IMR-90 (cell line): ENCODE measurements around the gene CACNG7. TPM values are rescaled to one million over a fixed set of nuclear protein-coding genes. Genes with fewer than 3 reads are reported as not detected.

ENCODE experiments used
- ATAC-seq: fragments of 200-7000 bp; cut with Tn5 transposase; 2 replicates; pipeline ENCODE4 v1.9.1; 2020; ENCODE audit warnings: low read depth, mild to moderate bottlenecking, moderate library complexity
- BruUV-seq: library from RNA; stranded (reverse); fragments of 400-500 nt; replicated peaks from 2 replicates; lab custom pipeline; 2021; lab: Mats Ljungman, UMichigan
- CTCF ChIA-PET: fragments of 300-600 bp; formaldehyde crosslinking; extraction: SDS; loops from one replicate; lab custom pipeline; 2021; ENCODE audit warnings: antibody characterized with exemption; lab: Yijun Ruan, JAX
- POLR2A ChIA-PET: fragments of 300-600 bp; sonication (Branson Sonifier 250); formaldehyde crosslinking; loops from one replicate; lab custom pipeline; 2022; ENCODE audit warnings: antibody characterized with exemption; ENCODE audit not compliant: unreplicated experiment; lab: Charles Lee
- DNase-seq: peaks from one replicate; pipeline ENCODE4 v3.0.0; 2013
- H2AFZ ChIP-seq: replicated peaks from 2 replicates; pipeline ENCODE3; 2013; ENCODE audit warnings: low read length, mild to moderate bottlenecking; ENCODE audit not compliant: poor library complexity
- H2AK5ac ChIP-seq: 2 replicates; pipeline ENCODE4 v1.6.1; 2013; ENCODE audit warnings: low read depth, low read length, inconsistent platforms
- H2AK9ac ChIP-seq: replicated peaks from 2 replicates; pipeline ENCODE3; 2013; ENCODE audit warnings: mild to moderate bottlenecking, low read depth, low read length, moderate library complexity; ENCODE audit not compliant: poor library complexity
- H2BK120ac ChIP-seq: 2 replicates; pipeline ENCODE4 v1.6.1; 2013; ENCODE audit warnings: low read depth, low read length, inconsistent platforms
- H2BK15ac ChIP-seq: 3 replicates; pipeline ENCODE4 v1.6.1; 2013; ENCODE audit warnings: low read depth, low read length, inconsistent platforms
- H2BK20ac ChIP-seq: 2 replicates; pipeline ENCODE4 v1.6.1; 2013; ENCODE audit warnings: low read depth, mild to moderate bottlenecking, inconsistent platforms, low read length, moderate library complexity
- H2BK5ac ChIP-seq: 2 replicates; pipeline ENCODE4 v1.6.1; 2013; ENCODE audit warnings: mild to moderate bottlenecking, low read depth, low read length, inconsistent platforms; ENCODE audit not compliant: poor library complexity, severe bottlenecking
- H3K14ac ChIP-seq: replicated peaks from 2 replicates; pipeline ENCODE4 v1.6.1; 2013; ENCODE audit warnings: low read depth, low read length, inconsistent platforms
- H3K18ac ChIP-seq: 2 replicates; pipeline ENCODE4 v1.6.1; 2013; ENCODE audit warnings: low read depth, low read length, control low read depth
- H3K23ac ChIP-seq: 2 replicates; pipeline ENCODE4 v1.6.1; 2013; ENCODE audit warnings: low read depth, low read length, inconsistent platforms
- H3K27ac ChIP-seq: 2 replicates; pipeline ENCODE4 v1.5.1; 2013; ENCODE audit warnings: mild to moderate bottlenecking, control low read depth, low read length; ENCODE audit not compliant: insufficient read depth
- H3K27me3 ChIP-seq: 2 replicates; pipeline ENCODE4 v1.6.1; 2013; ENCODE audit warnings: low read length; ENCODE audit not compliant: control insufficient read depth, insufficient read depth
- H3K36me3 ChIP-seq: 2 replicates; pipeline ENCODE4 v1.6.1; 2013; ENCODE audit warnings: low read length, mixed read lengths; ENCODE audit not compliant: control insufficient read depth, insufficient read depth
- H3K4ac ChIP-seq: 2 replicates; pipeline ENCODE4 v1.6.1; 2013; ENCODE audit warnings: low read depth, low read length, inconsistent platforms
- H3K4me1 ChIP-seq: 2 replicates; pipeline ENCODE4 v1.6.1; 2013; ENCODE audit warnings: low read length, mixed read lengths; ENCODE audit not compliant: control insufficient read depth, insufficient read depth
- H3K4me2 ChIP-seq: 2 replicates; pipeline ENCODE4 v1.6.1; 2013; ENCODE audit warnings: low read depth, mild to moderate bottlenecking, control low read depth, low read length, moderate library complexity
- H3K4me3 ChIP-seq: 2 replicates; pipeline ENCODE4 v1.5.1; 2013; ENCODE audit warnings: low read depth, mild to moderate bottlenecking, control low read depth, low read length, moderate library complexity; ENCODE audit not compliant: insufficient read depth
- H3K56ac ChIP-seq: 2 replicates; pipeline ENCODE4 v1.6.1; 2013; ENCODE audit warnings: low read length, inconsistent platforms; ENCODE audit not compliant: insufficient read depth; ENCODE audit errors: extremely low read depth
- H3K79me1 ChIP-seq, 2 experiments: 2 replicates each; pipeline ENCODE4 v1.6.1; 2013; ENCODE audit warnings: low read length in 2 of 2, inconsistent platforms in 1 of 2, low read depth in 1 of 2
- H3K9ac ChIP-seq: 2 replicates; pipeline ENCODE4 v1.6.1; 2013; ENCODE audit warnings: low read depth, low read length, control low read depth
- H3K9me1 ChIP-seq: 2 replicates; pipeline ENCODE4 v1.6.1; 2013; ENCODE audit warnings: low read length, inconsistent platforms; ENCODE audit not compliant: insufficient read depth
- H3K9me3 ChIP-seq: 2 replicates; pipeline ENCODE4 v1.6.1; 2013; ENCODE audit warnings: low read length; ENCODE audit not compliant: control insufficient read depth, insufficient read depth
- H4K20me1 ChIP-seq: 2 replicates; pipeline ENCODE4 v1.6.1; 2013; ENCODE audit warnings: low read length, inconsistent platforms; ENCODE audit not compliant: insufficient read depth
- H4K5ac ChIP-seq: 2 replicates; pipeline ENCODE4 v1.6.1; 2013; ENCODE audit warnings: mild to moderate bottlenecking, low read depth, low read length, control low read depth
- H4K8ac ChIP-seq, 2 experiments: 2 replicates each; pipeline ENCODE4 v1.6.1; 2013; ENCODE audit warnings: low read depth in 2 of 2, low read length in 2 of 2, control low read depth in 1 of 2, inconsistent platforms in 1 of 2
- H4K91ac ChIP-seq: 2 replicates; pipeline ENCODE4 v1.6.1; 2013; ENCODE audit warnings: low read depth, low read length, inconsistent platforms; ENCODE audit not compliant: insufficient read depth
- BHLHE40 ChIP-seq: fragments of 150-350 bp; IDR thresholded peaks from 2 replicates; pipeline ENCODE4 v1.6.1; 2016; ENCODE audit warnings: mild to moderate bottlenecking, low read depth, low read length
- CEBPB ChIP-seq: IDR thresholded peaks from 2 replicates; pipeline ENCODE4 v1.6.1; 2012; ENCODE audit warnings: low read depth, low read length, improper control_type of control experiment
- CHD1 ChIP-seq: IDR thresholded peaks from 2 replicates; pipeline ENCODE4 v1.6.1; 2012; ENCODE audit warnings: low read depth, low read length, improper control_type of control experiment
- CTCF ChIP-seq: conservative IDR thresholded peaks from 2 replicates; pipeline ENCODE4 v1.5.1; 2012; ENCODE audit warnings: mild to moderate bottlenecking, low read depth, low read length, improper control_type of control experiment
- ELK1 ChIP-seq: fragments of 150-350 bp; IDR thresholded peaks from 2 replicates; pipeline ENCODE4 v1.6.1; 2016; ENCODE audit warnings: low read depth, mild to moderate bottlenecking, low read length, moderate library complexity, borderline replicate concordance
- FOS ChIP-seq: fragments of 150-350 bp; IDR thresholded peaks from 2 replicates; pipeline ENCODE4 v1.6.1; 2016; ENCODE audit warnings: low read depth, low read length
- MAFK ChIP-seq: IDR thresholded peaks from 2 replicates; pipeline ENCODE4 v1.6.1; 2012; ENCODE audit warnings: low read depth, low read length, improper control_type of control experiment
- MAZ ChIP-seq: IDR thresholded peaks from 2 replicates; pipeline ENCODE4 v1.6.1; 2012; ENCODE audit warnings: low read depth, mild to moderate bottlenecking, low read length, improper control_type of control experiment, moderate library complexity, borderline replicate concordance
- NFE2L2 ChIP-seq: fragments of 150-350 bp; IDR thresholded peaks from 2 replicates; pipeline ENCODE4 v1.6.1; 2016; ENCODE audit warnings: low read depth, mild to moderate bottlenecking, low read length
- RAD21 ChIP-seq: IDR thresholded peaks from 2 replicates; pipeline ENCODE4 v1.6.1; 2012; ENCODE audit warnings: low read length, improper control_type of control experiment
- RCOR1 ChIP-seq: IDR thresholded peaks from 2 replicates; pipeline ENCODE4 v1.6.1; 2012; ENCODE audit warnings: mild to moderate bottlenecking, low read length, improper control_type of control experiment; ENCODE audit not compliant: insufficient replicate concordance
- RFX5 ChIP-seq: IDR thresholded peaks from 2 replicates; pipeline ENCODE4 v1.8.0; 2012; ENCODE audit warnings: low read depth, mild to moderate bottlenecking, low read length, moderate library complexity
- SMC3 ChIP-seq: fragments of 150-350 bp; IDR thresholded peaks from 2 replicates; pipeline ENCODE4 v1.6.1; 2016; ENCODE audit warnings: low read depth, mild to moderate bottlenecking, antibody characterized with exemption, low read length, moderate library complexity
- WGBS, 2 experiments: methylation state at CpG; one replicate each; pipeline versions ENCODE4 v1.1.5 to v1.1.7; 2013; ENCODE audit warnings: missing lambda C conversion rate in 2 of 2; ENCODE audit not compliant: insufficient read length in 1 of 2; ENCODE audit errors: extremely low coverage in 2 of 2; 5-methylcytosine and 5-hydroxymethylcytosine counted together
- dilution Hi-C: fragments of 300-500 bp; cut with HindIII; formaldehyde crosslinking; loops from one replicate; pipeline ENCODE4 v1.14.3; 2018; ENCODE audit warnings: low sequenced_read_pairs; ENCODE audit not compliant: unreplicated experiment
- in situ Hi-C: fragments of 300-500 bp; cut with MboI; formaldehyde crosslinking; loops from 3 replicates; pipeline ENCODE4 v1.14.3; 2019; ENCODE audit warnings: low sequenced_read_pairs, inconsistent platforms, mixed read lengths
- intact Hi-C: fragments of 100-400 bp; cut with micrococcal nuclease; formaldehyde crosslinking; loops from 2 replicates; pipeline ENCODE4 v1.10.0; 2022
- polyA plus RNA-seq, 3 experiments: library from polyadenylated mRNA; depleted of rRNA; stranded (reverse); fragments of >200 nt; gene quantifications; 2 replicates each; pipeline ENCODE4 v1.2.3, GENCODE V29; 2012; ENCODE audit warnings: low replicate concordance in 1 of 3
- total RNA-seq: library from RNA; depleted of rRNA; stranded (reverse); fragments of >200 nt; gene quantifications from 2 replicates; pipeline ENCODE4 v1.2.3, GENCODE V29; 2012

CACNG7 gene
- total and polyA plus RNA-seq, 2 of the 4 experiments (the other 2 are of a cell fraction): 0.36 to 6.7 TPM

- 18% methylated on average over 6 of the region's 20 CpGs; no CpG with 5 or more reads in 1 of the 2 experiments for WGBS, 2 experiments
- Histone ChIP-seq H4K91ac (no peak overlapping the region), H3K27ac (no peak overlapping the region), H2AK5ac (no peak overlapping the region; the same call in 1 of the 2 replicates), H3K4ac (no peak overlapping the region), H3K27me3 (peaks cover 12% of the 10 kb centered on the region; the same call in 1 of the 2 replicates), H4K20me1 (no peaks in the 10 kb centered on the region), H3K4me2 (peak overlapping the region; percentile 21; the same call in 1 of the 2 replicates), H3K18ac (no peak overlapping the region), H3K9ac (no peak overlapping the region), H2BK120ac (no peak overlapping the region), H3K4me1 (no peaks in the 10 kb centered on the region), H4K5ac (no peak overlapping the region), H3K23ac (no peak overlapping the region), H3K36me3 (no peaks in the 10 kb centered on the region), H3K9me3 (no peaks in the 10 kb centered on the region), H3K14ac (no peak overlapping the region), H2BK15ac (no peak overlapping the region), H3K4me3 (peak overlapping the region; percentile 6; the same call in 1 of the 2 replicates), H2AK9ac (peak overlapping the region; percentile 48), H3K56ac (no peak overlapping the region), H3K79me1 (no peaks in the 10 kb centered on the region), H4K8ac (peak overlapping the region in 1 of 2 experiments; percentile 26; a peak in 1 of 4 replicates), H2BK5ac (no peak overlapping the region), H3K9me1 (no peaks in the 10 kb centered on the region), H2BK20ac (no peak overlapping the region), H2AFZ (peak overlapping the region; percentile 86)
- BruUV-seq: no TSS peak
- DNase-seq: peak; percentile 19
- dilution Hi-C loops: no loop called here
- no peak for ATAC-seq
- ChIA-PET POLR2A (interaction anchor here (0.6 kb wide), 2 partner anchors 53 to 193 kb away, joined by 3 to 5 read pairs; no protein-coding TSS in a partner anchor), CTCF (interaction anchor here (0.8 kb wide), 1 partner anchor 21 kb away, joined by 4 read pairs; no protein-coding TSS in a partner anchor)
- intact Hi-C loops: no loop called here
- in situ Hi-C loops: no loop called here
- TF ChIP-seq RAD21 (no peak), MAZ (no peak), CEBPB (no peak), MAFK (no peak), RCOR1 (no peak), CHD1 (no peak), BHLHE40 (no peak), CTCF (no peak), ELK1 (no peak), NFE2L2 (no peak), SMC3 (no peak), RFX5 (no peak), FOS (no peak)
Observed at GRCh38 chr19:53980539-53981375, 71.7 kb downstream of the CACNG7 start.
